Left ventricle myocardium inferior (tissue), 1 donor: ENCODE results near the gene MTCH1. TPM values are rescaled to one million over a fixed set of nuclear protein-coding genes. Genes with fewer than 3 reads are reported as not detected.

Experiments used
- DNase-seq: peaks from one replicate; pipeline ENCODE4 v3.0.0-alpha.2; 2020
- H3K27ac ChIP-seq: fragments of 200-600 bp; replicated peaks from 2 replicates; pipeline ENCODE4 v1.8.0; 2021
- H3K27me3 ChIP-seq: fragments of 200-600 bp; 2 replicates; pipeline ENCODE4 v1.8.0; 2021; ENCODE audit warnings: low read depth
- H3K36me3 ChIP-seq: fragments of 200-600 bp; 2 replicates; pipeline ENCODE4 v1.8.0; 2021
- H3K4me1 ChIP-seq: fragments of 200-600 bp; 2 replicates; pipeline ENCODE4 v1.8.0; 2021
- H3K4me3 ChIP-seq: fragments of 200-600 bp; 2 replicates; pipeline ENCODE4 v1.8.0; 2021; ENCODE audit warnings: mild to moderate bottlenecking, moderate library complexity
- H3K9me3 ChIP-seq: fragments of 200-600 bp; replicated peaks from 2 replicates; pipeline ENCODE4 v1.8.0; 2021
- intact Hi-C: fragments of 100-400 bp; cut with micrococcal nuclease; formaldehyde crosslinking; loops from one replicate; pipeline ENCODE4 v1.11.0; 2022
- total RNA-seq: library from RNA; stranded (reverse); fragmentation: NEBNext Ultra II Directional; extraction: Animal tissue kit (Norgen Biotek cat#: 25700); gene quantifications from one replicate; pipeline ENCODE4 v1.2.1, GENCODE V29; 2021
- TF ChIP-seq, protein P1 (sequence below): fragments of 200-600 bp; IDR thresholded peaks from 2 replicates; pipeline ENCODE4 v1.8.0; 2021; ENCODE audit warnings: antibody characterized with exemption, mild to moderate bottlenecking, borderline replicate concordance
- donor health status: DM: no; HTN: yes; CAD: no; lungs with severe emphysema.

MTCH1 gene
- total RNA-seq, 1 donor from 2014 or later: 162 TPM

DNA sequence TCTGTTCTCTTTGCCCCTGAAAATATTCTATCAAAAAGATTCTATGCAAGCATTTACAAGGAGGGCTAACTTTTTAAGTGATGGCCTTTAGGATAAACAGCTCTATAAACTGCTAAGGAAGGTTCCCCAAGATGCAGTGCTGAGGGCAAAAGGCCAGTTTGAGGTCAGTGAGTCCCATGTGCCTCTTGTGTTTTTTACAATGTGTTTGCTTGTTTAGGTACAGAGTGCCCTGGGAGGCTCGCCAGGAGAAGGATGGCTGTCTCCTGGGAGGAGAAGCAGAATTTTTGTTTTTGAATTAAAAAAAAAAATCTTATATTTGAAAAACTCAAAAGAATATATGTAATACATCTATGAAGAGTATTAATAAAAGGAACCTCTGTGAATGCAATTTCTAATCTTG, 12.8 kb downstream of the MTCH1 start:
- peak overlapping the region; percentile 85 for H3K27ac ChIP-seq
- H3K36me3 ChIP-seq: peaks cover 99% of the 10 kb centered on the region
- H3K9me3 ChIP-seq: no peaks in the 10 kb centered on the region
- H3K4me1 ChIP-seq: peaks cover 100% of the 10 kb centered on the region
- H3K4me3 ChIP-seq: no peak overlapping the region
- no peaks in the 10 kb centered on the region for H3K27me3 ChIP-seq
- DNase-seq: no peak
- intact Hi-C loops: loop anchor here (10.0 kb wide), 1 partner anchor 78 kb away; no protein-coding TSS in a partner anchor
- TF ChIP-seq, protein P1, sequence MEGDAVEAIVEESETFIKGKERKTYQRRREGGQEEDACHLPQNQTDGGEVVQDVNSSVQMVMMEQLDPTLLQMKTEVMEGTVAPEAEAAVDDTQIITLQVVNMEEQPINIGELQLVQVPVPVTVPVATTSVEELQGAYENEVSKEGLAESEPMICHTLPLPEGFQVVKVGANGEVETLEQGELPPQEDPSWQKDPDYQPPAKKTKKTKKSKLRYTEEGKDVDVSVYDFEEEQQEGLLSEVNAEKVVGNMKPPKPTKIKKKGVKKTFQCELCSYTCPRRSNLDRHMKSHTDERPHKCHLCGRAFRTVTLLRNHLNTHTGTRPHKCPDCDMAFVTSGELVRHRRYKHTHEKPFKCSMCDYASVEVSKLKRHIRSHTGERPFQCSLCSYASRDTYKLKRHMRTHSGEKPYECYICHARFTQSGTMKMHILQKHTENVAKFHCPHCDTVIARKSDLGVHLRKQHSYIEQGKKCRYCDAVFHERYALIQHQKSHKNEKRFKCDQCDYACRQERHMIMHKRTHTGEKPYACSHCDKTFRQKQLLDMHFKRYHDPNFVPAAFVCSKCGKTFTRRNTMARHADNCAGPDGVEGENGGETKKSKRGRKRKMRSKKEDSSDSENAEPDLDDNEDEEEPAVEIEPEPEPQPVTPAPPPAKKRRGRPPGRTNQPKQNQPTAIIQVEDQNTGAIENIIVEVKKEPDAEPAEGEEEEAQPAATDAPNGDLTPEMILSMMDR: no peak

DNA sequence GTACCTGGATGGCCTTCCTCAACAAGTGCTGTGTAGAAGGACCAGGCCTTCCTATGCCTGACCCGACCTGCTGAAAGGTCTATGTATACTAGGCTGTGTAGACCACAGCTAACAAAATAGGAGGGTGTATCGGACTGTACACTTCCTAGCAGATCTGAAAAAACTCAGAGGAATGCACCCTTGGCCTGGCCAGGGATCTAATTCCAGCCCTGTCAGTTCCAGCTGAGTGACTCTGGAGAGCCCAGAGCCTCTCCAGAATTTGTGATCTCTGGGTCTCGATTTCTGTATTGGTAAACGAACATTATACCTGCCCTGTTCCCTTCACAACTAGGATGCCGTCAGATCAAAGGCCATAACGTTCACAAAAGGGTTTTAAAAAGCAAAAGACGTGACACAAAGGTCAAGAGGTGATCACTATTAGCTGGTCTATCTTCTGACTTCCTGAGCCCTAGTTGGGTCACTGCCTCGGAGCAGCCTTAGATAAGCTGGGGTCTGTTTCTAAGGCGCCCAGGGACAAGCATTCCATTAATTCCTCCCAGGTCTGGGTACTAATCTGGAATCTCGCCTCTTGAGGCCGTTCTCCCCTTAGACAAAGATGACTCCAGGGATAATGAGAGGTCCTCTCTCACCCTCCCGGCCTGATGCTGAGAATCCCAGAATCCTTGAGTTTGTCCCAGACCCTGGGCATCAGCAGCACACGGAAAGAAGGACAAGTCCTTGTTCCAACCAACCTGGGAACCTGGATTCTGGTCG, 13.9 kb downstream of the MTCH1 start:
- H3K36me3 ChIP-seq: peaks cover 99% of the 10 kb centered on the region
- TF ChIP-seq, protein P1: no peak
- peak overlapping the region; percentile 85 for H3K27ac ChIP-seq
- intact Hi-C loops: loop anchor here (10.0 kb wide), 1 partner anchor 77 kb away; no protein-coding TSS in a partner anchor
- H3K4me1 ChIP-seq: peaks cover 100% of the 10 kb centered on the region
- H3K9me3 ChIP-seq: no peaks in the 10 kb centered on the region
- no peak for DNase-seq
- H3K27me3 ChIP-seq: no peaks in the 10 kb centered on the region
- H3K4me3 ChIP-seq: peak overlapping the region; percentile 3

DNA sequence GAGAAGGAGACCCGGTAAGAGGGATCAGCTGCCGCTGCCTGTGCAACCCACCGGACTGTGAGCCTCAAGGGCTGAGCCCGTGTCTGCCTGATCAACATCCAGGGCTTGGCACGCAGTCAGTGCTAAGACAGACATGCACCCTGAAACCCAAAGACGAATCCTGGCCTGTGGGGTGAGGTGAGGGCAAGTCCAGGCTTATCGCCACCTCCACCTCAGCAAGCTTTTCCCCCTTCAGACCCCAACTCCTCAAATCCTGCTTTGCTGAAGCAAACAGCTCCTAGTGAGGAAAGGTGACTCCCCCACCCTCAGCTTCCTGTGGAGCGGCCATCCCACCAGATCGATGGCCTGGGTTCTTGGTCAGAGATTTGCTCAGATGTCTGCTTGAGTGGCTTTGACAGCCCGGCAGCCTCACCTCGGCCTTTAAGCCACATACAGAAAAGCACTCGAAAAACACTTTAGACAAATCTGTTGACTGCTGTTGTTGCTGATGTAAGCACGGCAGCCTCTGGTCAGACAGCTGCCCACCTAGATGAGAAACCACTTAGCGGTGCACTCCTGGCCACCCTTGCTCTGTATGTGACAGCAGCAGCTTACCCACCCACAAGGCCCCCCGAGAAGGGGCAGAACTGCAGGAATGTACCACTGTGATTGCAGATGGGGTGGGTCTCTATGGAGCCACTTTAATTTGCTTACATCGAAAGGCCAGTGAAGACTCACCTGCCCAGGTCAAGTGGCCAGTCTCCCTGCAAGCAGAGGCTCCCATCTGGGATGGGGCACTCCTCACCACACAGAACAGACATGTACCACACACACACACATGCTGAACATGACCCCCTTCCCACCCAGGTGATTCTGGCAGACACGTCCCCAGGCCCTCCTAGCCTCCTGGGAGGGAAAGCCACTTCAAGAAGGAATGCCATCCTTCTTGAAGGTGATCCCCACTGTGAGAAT, 14.8 kb downstream of the MTCH1 start:
- Histone ChIP-seq H3K9me3 (no peaks in the 10 kb centered on the region), H3K27ac (peak overlapping the region; percentile 85), H3K36me3 (peaks cover 94% of the 10 kb centered on the region), H3K4me1 (peaks cover 94% of the 10 kb centered on the region), H3K4me3 (no peak overlapping the region), H3K27me3 (no peaks in the 10 kb centered on the region)
- DNase-seq: no peak
- intact Hi-C loops: loop anchor here (10.0 kb wide), 1 partner anchor 76 kb away; no protein-coding TSS in a partner anchor
- TF ChIP-seq, protein P1: no peak

DNA sequence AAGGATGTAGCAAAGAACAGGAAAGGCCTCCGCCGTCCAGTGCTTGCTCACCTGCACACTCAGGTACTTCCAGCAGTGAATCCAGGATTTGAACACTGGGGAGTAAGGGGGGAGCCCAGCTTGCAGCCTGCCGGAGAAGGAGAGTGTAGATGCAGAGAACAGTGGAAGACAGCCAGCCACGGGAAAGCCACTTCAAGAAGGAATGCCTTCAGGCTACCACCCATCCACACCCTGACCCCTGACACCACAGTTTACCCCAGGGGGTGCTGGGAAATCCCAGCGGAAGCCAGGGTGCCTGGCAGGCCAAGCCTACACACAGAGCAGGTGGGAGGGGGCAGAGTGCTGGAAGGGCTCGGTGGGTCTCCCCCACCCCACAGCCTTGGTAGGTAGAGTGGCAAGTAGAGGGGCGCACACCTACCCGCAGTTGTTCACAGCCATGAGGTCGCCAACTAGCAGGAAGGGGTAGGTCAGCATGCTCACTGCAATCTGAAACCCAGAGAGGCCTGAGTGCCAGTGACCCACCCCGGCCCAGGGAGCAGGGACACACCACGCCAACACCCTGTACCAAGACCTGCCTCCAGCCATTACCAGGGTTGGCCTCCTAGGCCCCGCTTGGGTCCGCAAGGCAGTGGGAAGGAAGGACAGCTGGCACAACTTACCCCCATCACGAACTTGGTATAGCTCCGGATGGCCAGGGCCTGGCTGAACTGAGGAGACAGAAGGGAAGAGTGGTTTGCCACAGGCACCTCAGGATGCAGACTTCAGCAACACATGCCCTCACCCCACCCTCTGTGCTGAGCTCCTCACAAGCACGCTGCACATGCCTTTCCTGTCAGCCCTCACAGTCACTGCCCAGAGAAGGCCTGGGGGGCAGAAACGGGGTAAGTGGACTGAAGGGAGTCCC, 15.8 kb downstream of the MTCH1 start:
- TF ChIP-seq, protein P1: no peak
- peaks cover 87% of the 10 kb centered on the region for H3K4me1 ChIP-seq
- peak overlapping the region; percentile 85 for H3K27ac ChIP-seq
- no peak overlapping the region for H3K4me3 ChIP-seq
- no peaks in the 10 kb centered on the region for H3K9me3 ChIP-seq
- H3K36me3 ChIP-seq: peaks cover 85% of the 10 kb centered on the region
- DNase-seq: no peak
- H3K27me3 ChIP-seq: no peaks in the 10 kb centered on the region
- intact Hi-C loops: loop anchor here (10.0 kb wide), 1 partner anchor 75 kb away; no protein-coding TSS in a partner anchor

DNA sequence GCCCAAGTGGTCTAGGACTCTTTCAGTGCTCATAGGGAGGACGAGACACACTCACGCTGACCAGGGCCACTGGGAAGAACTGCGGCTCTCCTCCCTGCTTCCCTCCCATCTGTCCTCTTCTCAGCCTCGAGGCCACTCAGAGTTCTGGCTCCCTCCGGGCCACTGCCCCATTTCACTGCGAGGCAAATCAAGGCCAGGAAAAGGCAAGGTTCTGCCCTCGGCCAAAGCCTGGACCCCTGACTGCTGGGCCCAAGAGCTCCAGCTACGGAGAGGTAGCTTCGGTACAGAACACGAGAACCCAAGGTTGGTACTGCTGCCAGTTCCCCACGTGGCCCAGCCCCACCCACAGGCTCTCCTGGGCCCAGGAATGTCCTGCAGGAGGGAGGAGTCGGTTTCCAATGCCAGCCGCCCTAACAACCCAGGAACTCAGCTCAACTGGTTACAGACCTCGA, 16.7 kb downstream of the MTCH1 start:
- peak overlapping the region; percentile 85 for H3K27ac ChIP-seq
- intact Hi-C loops: no loop called here
- H3K4me1 ChIP-seq: peaks cover 87% of the 10 kb centered on the region
- TF ChIP-seq, protein P1: no peak
- DNase-seq: no peak
- no peak overlapping the region for H3K4me3 ChIP-seq
- peaks cover 75% of the 10 kb centered on the region for H3K36me3 ChIP-seq
- H3K27me3 ChIP-seq: no peaks in the 10 kb centered on the region
- H3K9me3 ChIP-seq: no peaks in the 10 kb centered on the region
